K562 (cell line): ENCODE measurements around the gene FAM149B1. TPM values are rescaled to one million over a fixed set of nuclear protein-coding genes. Genes with fewer than 3 reads are reported as not detected.
A peak's percentile ranks its signal among the peaks of the same experiment; 100 is the strongest.

Source experiments
- ATAC-seq: fragments of 200-7000 bp; cut with Tn5 transposase; 3 replicates; pipeline ENCODE4 v1.9.1; 2020; ENCODE audit warnings: moderate library complexity
- BruUV-seq: library from RNA; stranded (reverse); fragments of 400-500 nt; replicated peaks from 2 replicates; lab custom pipeline; 2021; lab: Mats Ljungman, UMichigan
- CTCF ChIA-PET: fragments of 300-600 bp; formaldehyde crosslinking; extraction: SDS; loops from one replicate; lab custom pipeline; 2021; ENCODE audit warnings: low intra/inter-chr PET ratio; lab: Yijun Ruan, JAX
- POLR2A ChIA-PET: fragments of 300-600, 350-650 bp; sonication (Branson Sonifier 250); formaldehyde crosslinking; extraction: SDS; loops from one replicate; lab custom pipeline; 2021; ENCODE audit warnings: antibody characterized with exemption, inconsistent platforms; lab: Yijun Ruan, JAX
- DNase-seq, 4 experiments: peaks; one replicate each; pipeline versions ENCODE4 v3.0.0 to v3.0.0-alpha.2; 2011 to 2018; ENCODE audit warnings: low spot score in 3 of 4, mixed read lengths in 3 of 4; ENCODE audit errors: extremely low read depth in 1 of 4
- FAIRE-seq: peaks from 2 replicates; lab custom pipeline; 2011; peaks lifted over from hg19 to GRCh38; lab: Jason Lieb, UNC
- H2AFZ ChIP-seq: 2 replicates; pipeline ENCODE4 v1.6.0; 2011; ENCODE audit warnings: low read depth, low read length, control low read depth, inconsistent platforms
- H3K27ac ChIP-seq: fragments of 200-600 bp; 3 replicates; pipeline ENCODE4 v1.8.0; 2011; ENCODE audit warnings: low read depth, mild to moderate bottlenecking, control low read depth, inconsistent platforms, low read length, moderate library complexity, mixed read lengths; ENCODE audit errors: extremely low read depth
- H3K27me3 ChIP-seq, 2 experiments: fragments of 300-600 bp in 1 of 2; 2 replicates in 1 of 2; 3 replicates in 1 of 2; pipeline versions ENCODE4 v1.6.0 to v1.8.0; 2011; ENCODE audit warnings: inconsistent platforms in 2 of 2, low read length in 2 of 2, mild to moderate bottlenecking in 1 of 2, mixed read lengths in 1 of 2, moderate library complexity in 1 of 2; ENCODE audit not compliant: control insufficient read depth in 2 of 2, insufficient read depth in 2 of 2
- H3K36me3 ChIP-seq: fragments of 300-600 bp; 3 replicates; pipeline ENCODE4 v1.8.0; 2011; ENCODE audit warnings: mild to moderate bottlenecking, low read length, inconsistent platforms; ENCODE audit not compliant: control insufficient read depth, insufficient read depth
- H3K4me1 ChIP-seq, 2 experiments: fragments of 200-600 bp in 1 of 2; replicated peaks in 1 of 2; 2 replicates in 1 of 2; 3 replicates in 1 of 2; pipeline versions ENCODE4 v1.5.1 to v1.8.0; 2011; ENCODE audit warnings: inconsistent platforms in 2 of 2, low read length in 2 of 2, mild to moderate bottlenecking in 1 of 2, mixed read lengths in 1 of 2, moderate library complexity in 1 of 2; ENCODE audit not compliant: control insufficient read depth in 2 of 2, insufficient read depth in 2 of 2
- H3K4me2 ChIP-seq: 2 replicates; pipeline ENCODE4 v1.6.1; 2011; ENCODE audit warnings: low read length, control low read depth, inconsistent platforms, mixed read lengths; ENCODE audit not compliant: insufficient read depth
- H3K4me3 ChIP-seq: fragments of 200-600 bp; sonication (generic), shearing (Covaris generic); 2 replicates; pipeline ENCODE4 v1.5.1; 2016; ENCODE audit warnings: control low read depth, inconsistent platforms
- H3K79me2 ChIP-seq: fragments of 200-600 bp; 3 replicates; pipeline ENCODE4 v1.8.0; 2011; ENCODE audit warnings: low read length, inconsistent platforms; ENCODE audit not compliant: control insufficient read depth, insufficient read depth
- H3K9ac ChIP-seq, 2 experiments: 2 replicates each; pipeline versions ENCODE4 v1.6.0 to v1.6.1; 2011; ENCODE audit warnings: low read depth in 2 of 2, low read length in 2 of 2, control low read depth in 1 of 2, inconsistent platforms in 1 of 2, mild to moderate bottlenecking in 1 of 2, mixed read lengths in 1 of 2; ENCODE audit not compliant: insufficient read depth in 1 of 2
- H3K9me1 ChIP-seq: one replicate; pipeline ENCODE4 v1.6.0; 2011; ENCODE audit warnings: inconsistent platforms, mild to moderate bottlenecking, low read length, moderate library complexity; ENCODE audit not compliant: control insufficient read depth, insufficient read depth
- H3K9me3 ChIP-seq: replicated peaks from 2 replicates; pipeline ENCODE4 v1.5.1; 2011; ENCODE audit warnings: low read depth, low read length, inconsistent platforms; ENCODE audit not compliant: control insufficient read depth, insufficient read depth
- H4K20me1 ChIP-seq: replicated peaks from 2 replicates; pipeline ENCODE4 v1.6.1; 2011; ENCODE audit warnings: low read length, inconsistent platforms, mixed read lengths; ENCODE audit not compliant: control insufficient read depth, insufficient read depth
- ARNT ChIP-seq, 2 experiments: fragments of 450-650 bp; IDR thresholded peaks; 2 replicates each; pipeline ENCODE4 v1.6.1; 2016; ENCODE audit warnings: mild to moderate bottlenecking in 1 of 2
- ATF3 ChIP-seq, 2 experiments: fragments of 450-650 bp in 1 of 2; sonication (generic) in 1 of 2; formaldehyde crosslinking in 1 of 2; IDR thresholded peaks in 1 of 2; conservative IDR thresholded peaks in 1 of 2; 2 replicates each; pipeline versions ENCODE4 v1.6.1 to v1.8.1; 2016 to 2023; ENCODE audit warnings: mild to moderate bottlenecking in 2 of 2, moderate library complexity in 2 of 2, inconsistent platforms in 1 of 2, missing genetic modification reagents in 1 of 2
- ATF7 ChIP-seq: fragments of 450-650 bp; IDR thresholded peaks from 2 replicates; pipeline ENCODE4 v1.7.1; 2014; ENCODE audit warnings: mild to moderate bottlenecking, moderate library complexity
- DDX20 ChIP-seq: fragments of 450-650 bp; IDR thresholded peaks from 2 replicates; pipeline ENCODE4 v1.6.1; 2016; ENCODE audit warnings: missing genetic modification characterization, low read depth, mild to moderate bottlenecking, missing compliant biosample characterization, moderate library complexity
- EWSR1 ChIP-seq: fragments of 450-650 bp; IDR thresholded peaks from 2 replicates; pipeline ENCODE4 v1.6.1; 2018; ENCODE audit warnings: borderline replicate concordance, mild to moderate bottlenecking, low read depth, moderate library complexity; ENCODE audit not compliant: partially characterized antibody
- FOSL1 ChIP-seq: fragments of 200-800 bp; sonication (Bioruptor generic); conservative IDR thresholded peaks from 2 replicates; pipeline ENCODE4 v1.6.1; 2016; ENCODE audit warnings: missing genetic modification characterization, missing compliant biosample characterization
- FOXK2 ChIP-seq, 2 experiments: fragments of 450-650 bp; IDR thresholded peaks in 1 of 2; conservative IDR thresholded peaks in 1 of 2; 2 replicates each; pipeline ENCODE4 v1.6.1; 2016; ENCODE audit warnings: low read depth in 2 of 2, mild to moderate bottlenecking in 1 of 2
- HBP1 ChIP-seq: fragments of 450-650 bp; formaldehyde crosslinking; IDR thresholded peaks from 2 replicates; pipeline ENCODE4 v1.4.0; 2022; ENCODE audit warnings: missing genetic modification characterization
- HLTF ChIP-seq: fragments of 450-650 bp; IDR thresholded peaks from 2 replicates; pipeline ENCODE4 v1.6.1; 2016
- MNT ChIP-seq, 2 experiments: fragments of 450-650 bp; conservative IDR thresholded peaks; 2 replicates each; pipeline ENCODE4 v1.6.1; 2017; ENCODE audit warnings: mild to moderate bottlenecking in 2 of 2, moderate library complexity in 2 of 2
- NFE2L1 ChIP-seq: fragments of 450-650 bp; IDR thresholded peaks from 2 replicates; pipeline ENCODE4 v1.6.1; 2016; ENCODE audit warnings: missing genetic modification characterization, low read depth, mild to moderate bottlenecking, missing compliant biosample characterization, moderate library complexity, borderline replicate concordance
- NONO ChIP-seq, 2 experiments: fragments of 200-400 bp in 1 of 2; fragments of 450-650 bp in 1 of 2; formaldehyde crosslinking in 1 of 2; IDR thresholded peaks; 2 replicates each; pipeline ENCODE4 v1.6.1; 2017; ENCODE audit warnings: low read depth in 2 of 2, mild to moderate bottlenecking in 2 of 2, moderate library complexity in 2 of 2, low read length in 1 of 2
- NR2C2 ChIP-seq, 2 experiments: fragments of 200-800 bp in 1 of 2; sonication (Bioruptor generic) in 1 of 2; sonication (generic) in 1 of 2; formaldehyde crosslinking in 1 of 2; IDR thresholded peaks; 2 replicates each; pipeline versions ENCODE4 v1.6.1 to v1.8.0; 2016 to 2022; ENCODE audit warnings: mild to moderate bottlenecking in 1 of 2, missing compliant biosample characterization in 1 of 2, missing genetic modification characterization in 1 of 2, missing genetic modification reagents in 1 of 2
- RNF2 ChIP-seq: sonication (generic); IDR thresholded peaks from 2 replicates; pipeline ENCODE4 v1.6.1; 2016
- SMARCA4 ChIP-seq: fragments of 450-650 bp; IDR thresholded peaks from 2 replicates; pipeline ENCODE4 v1.6.1; 2016
- TRIM28 ChIP-seq: fragments of 450-650 bp; IDR thresholded peaks from 2 replicates; pipeline ENCODE4 v1.6.1; 2017
- ZNF511 ChIP-seq: sonication (generic); formaldehyde crosslinking; IDR thresholded peaks from 2 replicates; pipeline ENCODE4 v1.8.0; 2022; ENCODE audit warnings: mild to moderate bottlenecking, missing genetic modification reagents
- WGBS: fragments of 100-300 bp; shearing (Covaris generic); methylation state at CpG from one replicate; pipeline ENCODE4 v1.1.6; 2016; ENCODE audit warnings: low coverage, mixed read lengths; ENCODE audit not compliant: insufficient coverage; ENCODE audit errors: missing lambda C conversion rate; 5-methylcytosine and 5-hydroxymethylcytosine counted together
- in situ Hi-C: fragments of 300-500 bp; cut with MboI; formaldehyde crosslinking; loops from 4 replicates; pipeline ENCODE4 v1.15.0; 2018; ENCODE audit warnings: inconsistent platforms, mixed read lengths
- intact Hi-C: fragments of 100-400 bp; cut with micrococcal nuclease; formaldehyde crosslinking; loops from 2 replicates; pipeline ENCODE4 v1.14.2; 2022
- polyA plus RNA-seq, 8 experiments: library from polyadenylated mRNA; depleted of rRNA in 4 of 8; stranded (reverse) in 5 of 8; unstranded in 3 of 8; fragments of >200 nt; fragmentation: Nextera tagmentation in 2 of 8; fragmentation: Illumina TruSeq in 1 of 8; extraction: Ambion mirVana in 2 of 8; extraction: Trizol in 1 of 8; gene quantifications; 2 replicates each; pipeline versions ENCODE4 v1.2.1 to v1.2.3, GENCODE V29; 2011 to 2014; ENCODE audit warnings: inconsistent platforms in 1 of 8, missing spikeins in 1 of 8
- total RNA-seq, 7 experiments: library from RNA; depleted of rRNA in 6 of 7; stranded (reverse); fragments of >200 nt in 6 of 7; fragmentation: Illumina TruSeq in 2 of 7; extraction: Trizol in 2 of 7; gene quantifications; 2 replicates each; pipeline versions ENCODE4 v1.2.1 to v1.2.3, GENCODE V29; 2011 to 2021; ENCODE audit warnings: low replicate concordance in 1 of 7

Gene FAM149B1
- total and polyA plus RNA-seq, 9 of the 15 experiments (the other 6 are each of a cell fraction or from before 2014, with no cell fraction given), result 4.2 to 18.5 (median 9.3) TPM

GRCh38 chr10:73262105-73262730 lies 94.3 kb downstream of the FAM149B1 start:
- H3K4me1 ChIP-seq, result peaks cover 0 to 7% of the 10 kb centered on the region in 2 experiments; a peak in 2 of 5 replicates
- intact Hi-C loops, result no loop called here
- BruUV-seq, result no TSS peak
- no peak overlapping the region for H3K4me2 ChIP-seq
- H3K27me3 ChIP-seq, result no peaks in the 10 kb centered on the region
- FAIRE-seq (no peak), ATAC-seq (peak; percentile 92), DNase-seq (peak in 3 of 4 experiments; percentile 27 to 70 (median 47))
- no peak overlapping the region for H3K9ac ChIP-seq
- no peaks in the 10 kb centered on the region for H3K36me3 ChIP-seq
- H3K79me2 ChIP-seq, result no peaks in the 10 kb centered on the region
- in situ Hi-C loops, result no loop called here
- 17% methylated on average over 4 of the region's 4 CpGs for WGBS
- no peaks in the 10 kb centered on the region for H4K20me1 ChIP-seq
- peaks cover 10% of the 10 kb centered on the region; the same call in 1 of the 2 replicates for H3K9me3 ChIP-seq
- H3K27ac ChIP-seq, result peak overlapping the region; percentile 41; the same call in 1 of the 3 replicates
- CTCF ChIA-PET, result no interaction called here
- POLR2A ChIA-PET, result interaction anchor here (0.8 to 4.1 kb wide), 2 partner anchors 10 to 15 kb away, joined by 3 to 26 read pairs; partner anchors contain the start of genes DNAJC9 and MRPS16
- H3K4me3 ChIP-seq, result no peak overlapping the region
- no peaks in the 10 kb centered on the region for H3K9me1 ChIP-seq
- H2AFZ ChIP-seq, result peak overlapping the region; percentile 10; the same call in 1 of the 2 replicates
- TF ChIP-seq NR2C2 (CRISPR knock-in tag; IDR thresholded peaks at IDR 0.05) (no peak), NR2C2 (tag; IDR thresholded peaks at IDR 0.05) (peak; percentile 35; the same call in 1 of the 2 replicates), ATF3 (IDR thresholded peaks at IDR 0.05) (peak; percentile 98), ATF3 (CRISPR knock-in tag; conservative IDR thresholded peaks at IDR 0.05) (no peak; the same call in 1 of the 2 replicates), FOSL1 (peak; percentile 99), NONO (IDR thresholded peaks at IDR 0.05; ENCODE audit: low read depth in 2 of 2, low read length in 1 of 2) (no peak), ZNF511 (CRISPR knock-in tag) (no peak), ARNT (IDR thresholded peaks at IDR 0.05) (peak in 1 of 2 experiments; percentile 33; a peak in 1 of 4 replicates), DDX20 (tag) (no peak), RNF2 (peak; percentile 55; the same call in 1 of the 2 replicates), SMARCA4 (peak; percentile 95), NFE2L1 (no peak), HBP1 (CRISPR knock-in tag) (no peak), EWSR1 (no peak), HLTF (no peak), ATF7 (peak; percentile 83), TRIM28 (no peak), MNT (conservative IDR thresholded peaks at IDR 0.05) (0 out of 4 replicates have a peak, but pooled peaks of 1 of the 2 experiments have one; percentile 23), FOXK2 (conservative IDR thresholded peaks at IDR 0.05 in 1 of 2, IDR thresholded peaks at IDR 0.05 in 1 of 2; ENCODE audit: low read depth in 2 of 2) (no peak)
